ENCODE results near the gene COX19.

- no peak for TF ChIP-seq CTCF (IDR thresholded peaks at IDR 0.05 in 2 of 3, conservative IDR thresholded peaks at IDR 0.05 in 1 of 3; ENCODE audit: borderline replicate concordance in 1 of 3, insufficient read depth in 1 of 3, low read depth in 2 of 3, low read length in 2 of 3)
- TF ChIP-seq ATF3 (IDR thresholded peaks at IDR 0.05): no peak
- no peak for TF ChIP-seq FOSL1 (IDR thresholded peaks at IDR 0.05; ENCODE audit: low read depth)
- TF ChIP-seq SRF (IDR thresholded peaks at IDR 0.05; ENCODE audit: low read depth): no peak
- no peak for TF ChIP-seq JUND (IDR thresholded peaks at IDR 0.05)
- TF ChIP-seq TCF7L2 (IDR thresholded peaks at IDR 0.05; ENCODE audit: borderline replicate concordance, extremely low read depth, insufficient read depth, insufficient read length): no peak
- TF ChIP-seq POLR2A (IDR thresholded peaks at IDR 0.05; ENCODE audit: borderline replicate concordance, extremely low read depth, insufficient read depth, insufficient read length): no peak
- no peak for TF ChIP-seq ZNF274 (IDR thresholded peaks at IDR 0.05; ENCODE audit: low read depth, low read length)
- TF ChIP-seq SP1 (IDR thresholded peaks at IDR 0.05; ENCODE audit: low read depth): no peak
- TF ChIP-seq SIN3A (IDR thresholded peaks at IDR 0.05; ENCODE audit: low read depth): no peak
- no peak for TF ChIP-seq RAD21 (IDR thresholded peaks at IDR 0.05; ENCODE audit: low read depth)
- TF ChIP-seq REST (IDR thresholded peaks at IDR 0.05; ENCODE audit: low read depth): no peak
- TF ChIP-seq EZH2 (IDR thresholded peaks at IDR 0.05): no peak
- TF ChIP-seq POLR2AphosphoS5 (IDR thresholded peaks at IDR 0.05; ENCODE audit: low read depth, low read length): no peak
Observed at GRCh38 chr7:976901-977325, 1.6 kb upstream of the COX19 start.

Measured in HCT116 (cell line).